Tracheal epithelial cell (primary cell): ENCODE measurements around the gene ADISSP. TPM values are rescaled to one million over a fixed set of nuclear protein-coding genes. Genes with fewer than 3 reads are reported as not detected.

Source experiments
- total RNA-seq: library from RNA; depleted of rRNA; stranded (reverse); fragments of >200 nt; gene quantifications from 2 replicates; pipeline ENCODE4 v1.2.1, GENCODE V29; 2014

The ADISSP gene
- total RNA-seq = 16.1 and 20.2 TPM in 2 replicates

DNA sequence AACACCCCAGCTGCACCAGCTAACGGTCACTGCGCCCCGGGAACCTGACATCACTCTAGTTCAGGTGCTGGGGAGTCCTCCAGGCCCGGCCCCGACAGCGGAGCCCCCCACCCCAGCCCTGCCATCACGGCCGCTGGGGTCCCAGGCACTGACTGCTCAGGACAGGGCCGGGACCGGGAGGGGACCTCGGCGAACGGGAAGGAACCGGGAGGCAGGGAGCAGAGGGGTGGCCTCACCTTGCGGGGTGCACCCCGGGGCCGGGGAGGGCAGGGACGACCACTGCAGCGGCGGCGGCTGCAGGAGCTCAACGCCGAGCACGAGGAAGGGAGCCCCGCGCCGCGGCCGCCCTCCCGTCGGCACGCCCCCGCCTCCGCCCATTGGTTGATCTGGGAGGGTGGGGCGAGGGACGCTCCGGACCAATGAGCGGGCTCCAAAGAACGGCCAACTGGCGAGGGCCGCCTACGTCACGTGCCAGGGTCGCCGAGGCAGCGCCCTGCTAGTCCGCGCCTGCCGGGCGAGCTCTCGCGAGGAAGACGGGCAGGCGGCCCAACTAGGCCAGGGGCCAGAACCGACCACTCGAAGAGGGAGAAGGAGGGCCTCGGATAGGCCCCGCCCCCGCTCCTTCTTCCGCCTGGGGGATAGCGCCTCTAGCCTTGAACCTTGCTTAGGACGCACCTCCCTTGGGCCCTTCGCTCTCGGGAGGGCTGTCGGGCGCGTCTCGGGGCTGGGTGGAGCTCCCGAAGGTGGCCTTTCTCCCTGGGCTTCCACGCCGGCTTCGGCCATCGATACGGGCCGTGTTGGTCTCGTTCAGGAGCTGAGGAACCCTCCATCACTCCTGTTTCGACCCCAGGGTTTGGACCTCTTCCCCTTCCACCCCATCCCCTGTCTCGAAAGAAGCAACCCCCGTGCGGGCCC lies at the start of gene ADISSP:
Gene ADISSP (minus strand): TSS at position 327 of the 915 bp plus-strand sequence. CDS start 7,653 bp downstream, outside the sequence.

DNA sequence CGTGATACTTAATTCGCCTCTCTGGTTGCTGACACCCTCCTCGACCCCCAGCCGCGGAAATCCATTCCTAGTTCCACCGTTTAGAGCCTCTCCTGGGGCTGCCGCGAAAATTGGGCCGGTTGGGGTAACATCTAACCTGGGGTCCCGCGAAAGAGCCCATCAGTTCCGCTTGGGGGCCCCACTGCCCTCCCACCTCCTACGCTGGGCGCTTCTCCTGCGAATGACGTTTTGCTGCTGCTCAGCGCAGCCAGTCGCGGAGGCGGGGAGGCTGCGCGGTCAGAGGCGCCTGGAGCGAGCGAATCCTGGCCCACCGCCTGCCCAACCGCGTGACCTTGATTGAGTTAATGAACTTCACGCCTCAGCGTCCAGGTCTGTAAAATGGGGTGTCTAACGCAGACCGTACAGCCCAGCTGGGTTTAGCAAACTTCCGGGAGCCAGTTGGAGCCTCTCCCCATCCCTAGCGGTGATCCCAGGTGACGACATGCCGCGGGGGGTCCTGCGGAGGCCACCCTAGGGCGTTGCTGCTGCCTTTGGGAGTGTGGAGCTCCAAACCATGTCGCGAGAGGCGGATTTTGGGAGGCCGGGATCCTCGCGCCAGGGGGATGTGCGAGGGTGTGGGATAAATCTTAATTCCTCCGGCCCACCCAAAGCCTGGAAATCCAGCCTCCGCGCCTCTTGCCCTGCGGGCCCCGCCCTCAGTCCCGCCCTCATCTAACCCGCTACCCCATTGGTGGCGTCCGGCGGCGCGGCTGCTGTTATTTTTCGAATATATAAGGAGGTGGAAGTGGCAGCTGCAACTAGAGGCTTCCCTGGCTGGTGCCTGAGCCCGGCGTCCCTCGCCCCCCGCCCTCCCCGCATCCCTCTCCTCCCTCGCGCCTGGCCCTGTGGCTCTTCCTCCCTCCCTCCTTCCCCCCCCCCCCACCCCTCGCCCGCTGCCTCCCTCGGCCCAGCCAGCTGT lies 28.2 kb upstream of the ADISSP start, which contains the start of gene CDC25B:
Gene CDC25B (plus strand): TSS at position 800 of the 958 bp plus-strand sequence. CDS start 222 bp downstream, outside the sequence.

DNA sequence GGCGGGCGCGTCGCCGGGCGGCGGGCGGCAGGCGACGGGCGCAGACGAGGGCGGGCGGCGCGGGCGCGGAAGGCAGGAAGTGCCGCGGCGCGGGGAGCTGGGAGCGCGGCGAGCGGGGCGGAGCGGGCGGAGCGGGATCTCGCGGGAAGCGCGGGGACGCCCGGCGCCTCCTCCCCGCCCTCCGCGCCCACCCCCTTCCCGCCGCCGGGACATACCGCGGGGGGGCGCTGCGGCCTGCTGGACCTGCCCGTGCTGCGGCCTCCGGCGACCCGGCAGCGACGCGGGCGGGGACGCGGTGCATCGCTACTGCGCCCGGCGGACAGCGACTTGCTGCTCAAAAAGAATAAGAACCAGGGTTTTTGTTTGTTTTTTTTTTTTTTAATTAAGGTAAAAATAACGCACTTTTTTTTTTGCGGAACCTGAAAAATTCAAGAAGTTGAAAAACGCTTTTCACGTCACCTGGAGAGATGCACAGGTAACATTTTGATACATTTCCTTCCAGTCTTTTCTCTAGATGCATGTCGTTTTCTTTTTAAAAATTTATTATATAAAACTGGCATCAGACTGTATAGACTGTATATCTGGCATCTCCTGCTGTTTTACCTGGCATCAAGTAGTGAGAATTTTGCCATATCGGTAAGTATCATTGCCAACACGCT lies 19.2 kb upstream of the ADISSP start, which contains the start of gene CENPB:
Gene CENPB (minus strand): TSS at position 76 of the 659 bp plus-strand sequence. CDS start 257 bp downstream, outside the sequence.

DNA sequence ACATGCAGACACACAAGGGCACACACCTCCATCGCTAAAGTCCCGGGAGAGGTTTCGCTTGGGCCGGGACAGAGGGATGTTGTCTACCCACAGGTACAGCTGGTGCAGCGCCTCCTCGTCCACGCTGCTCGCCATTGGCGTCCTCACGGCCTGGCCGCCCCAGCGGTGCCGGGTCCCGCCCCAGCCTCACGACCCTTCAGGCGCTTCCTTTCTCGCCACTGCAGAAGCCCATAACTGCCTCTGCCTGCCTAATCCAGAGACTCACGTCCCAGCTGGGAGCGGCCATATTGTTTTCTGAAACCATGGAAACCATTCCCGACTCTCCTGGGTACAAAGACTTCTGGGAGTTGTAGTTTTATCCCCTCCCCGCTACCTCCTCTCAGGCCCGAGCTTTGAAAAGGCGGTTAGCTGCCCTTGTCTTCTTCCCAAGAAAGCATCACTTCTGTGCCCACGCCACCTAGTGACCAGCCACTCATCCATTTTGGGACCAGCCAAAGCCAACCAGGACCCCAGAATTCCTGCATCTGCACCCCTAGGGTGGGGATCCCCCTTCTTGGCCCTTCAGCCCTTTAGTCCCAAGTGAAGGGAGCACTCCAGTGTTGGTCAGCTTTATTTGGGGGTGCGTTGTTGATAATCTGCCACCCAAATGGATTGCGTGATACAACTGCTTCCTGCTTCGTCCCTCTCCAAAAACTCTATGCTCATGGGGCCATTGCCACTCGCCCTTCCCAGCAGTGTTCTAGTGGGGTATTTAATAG lies 13.8 kb upstream of the ADISSP start, which contains the start of gene SPEF1:
Gene SPEF1 (minus strand): TSS at position 296 of the 758 bp plus-strand sequence. CDS start 161 bp downstream, at position 135.

DNA sequence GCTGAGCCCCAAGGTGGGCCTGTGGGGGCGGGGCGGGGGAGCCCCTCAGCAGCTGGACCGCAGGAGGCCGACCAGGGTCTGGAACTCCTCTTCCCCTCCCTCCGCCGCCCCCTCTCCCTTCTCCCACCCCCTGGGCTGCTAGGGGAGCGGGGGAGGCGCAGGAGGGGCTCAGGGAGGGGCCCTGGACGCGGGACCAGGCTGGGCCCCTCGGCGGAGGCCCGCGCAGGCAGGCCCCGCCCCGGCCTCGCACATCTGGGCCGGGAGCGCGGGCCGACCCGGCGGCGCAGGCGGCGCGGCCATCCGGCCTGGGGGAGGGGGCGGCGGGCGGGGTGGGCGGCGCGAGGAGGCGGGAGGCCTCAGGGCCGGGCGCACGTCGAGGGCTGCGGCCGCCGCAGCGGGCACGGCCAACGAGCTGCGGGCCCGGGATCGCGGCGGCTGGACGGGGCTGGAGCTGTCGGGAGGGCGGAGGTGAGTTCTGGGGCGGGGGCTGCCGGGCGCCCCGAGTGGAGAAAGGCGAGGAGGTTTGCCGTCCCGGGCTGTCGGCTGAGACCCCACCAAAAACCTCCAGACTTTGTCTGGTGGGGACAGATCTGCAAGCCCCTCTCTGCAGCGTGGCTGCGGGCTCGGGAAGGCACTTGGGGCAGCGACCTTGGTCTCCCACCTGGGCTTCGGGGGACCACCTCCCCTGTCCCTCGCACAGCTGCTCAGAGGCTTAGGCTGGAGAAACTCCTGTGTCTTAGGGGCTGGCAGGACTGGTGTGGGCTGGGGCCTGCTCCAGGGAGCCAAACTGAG lies 35.0 kb downstream of the ADISSP start, which contains the start of gene HSPA12B:
Gene HSPA12B (plus strand): TSS at position 359 of the 792 bp plus-strand sequence. CDS start 5,990 bp downstream, outside the sequence.

DNA sequence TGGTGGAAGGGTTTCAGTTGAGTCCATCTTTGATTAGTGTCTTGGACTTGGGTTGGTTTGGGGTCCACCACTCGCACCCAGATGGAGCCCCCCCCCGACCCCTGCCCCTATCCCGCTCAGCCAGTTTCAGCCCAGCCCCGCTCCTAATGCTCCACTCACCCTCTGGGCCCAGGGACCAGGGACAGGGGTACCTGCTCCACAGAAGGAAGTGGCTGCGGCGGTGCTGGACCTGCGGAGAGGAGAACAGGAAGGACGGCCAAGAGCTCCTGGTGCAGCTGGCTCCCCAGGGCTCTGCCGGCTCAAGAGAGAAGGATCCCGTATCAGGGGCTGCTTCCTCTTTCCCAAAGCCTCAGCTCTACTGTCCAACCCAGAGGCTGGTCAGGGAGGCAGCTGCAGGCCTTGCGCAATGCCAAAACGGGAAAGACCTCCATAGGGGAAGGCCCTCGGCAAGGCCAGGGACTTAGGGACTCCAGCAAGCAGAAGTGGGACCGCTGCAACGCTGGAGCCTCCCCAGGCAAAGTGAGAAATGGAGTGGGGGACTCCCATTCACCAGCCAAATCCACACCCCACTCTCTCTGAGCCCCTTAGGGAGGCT lies 55.2 kb downstream of the ADISSP start, which contains the start of gene SIGLEC1:
Gene SIGLEC1 (minus strand): TSS at position 322 of the 595 bp plus-strand sequence. CDS start 5,472 bp downstream, outside the sequence.

Other genes starting within 250 kb of the ADISSP start
- not detected in 2 replicates for gene GFRA4, start 104.4 kb downstream of the ADISSP start, total RNA-seq
- gene ADAM33, start 85.7 kb downstream of the ADISSP start, total RNA-seq = not detected in 2 replicates
- gene SIGLEC1, start 55.2 kb downstream of the ADISSP start, total RNA-seq = not detected in 2 replicates
- gene HSPA12B, start 35.1 kb downstream of the ADISSP start, total RNA-seq = under 0.01 TPM in 1 of 2 replicates, not detected in the other
- gene SPEF1, start 13.7 kb upstream of the ADISSP start, total RNA-seq = not detected in 2 replicates
- 100 and 109 TPM in 2 replicates for gene CENPB, start 19.0 kb upstream of the ADISSP start, total RNA-seq
- 8.4 and 33.0 TPM in 2 replicates for gene CDC25B, start 28.6 kb upstream of the ADISSP start, total RNA-seq
- gene AP5S1, start 52.8 kb upstream of the ADISSP start, total RNA-seq = 8.2 and 8.5 TPM in 2 replicates
- gene MAVS, start 79.1 kb upstream of the ADISSP start, total RNA-seq = 13.0 and 18.8 TPM in 2 replicates
- gene PANK2, start 121.6 kb upstream of the ADISSP start, total RNA-seq = 41.8 and 59.5 TPM in 2 replicates
- 1.9 and 4.8 TPM in 2 replicates for gene RNF24, start 247.8 kb upstream of the ADISSP start, total RNA-seq